Lung microvascular endothelial cell (primary cell): Measurements from ENCODE around the gene ZNF19. TPM values are rescaled to one million over a fixed set of nuclear protein-coding genes. Genes with fewer than 3 reads are reported as not detected.

Source experiments
- DNase-seq, 2 donors: peaks; one replicate each; pipeline versions ENCODE4 v3.0.0 to v3.0.0-alpha.2; 2010; ENCODE audit warnings: low read depth in 2 of 2
- total RNA-seq: library from RNA; depleted of rRNA; stranded (reverse); fragments of >200 nt; gene quantifications from 2 replicates; pipeline ENCODE4 v1.2.1, GENCODE V29; 2014

ZNF19 gene
- total RNA-seq, 1 donor from 2014 or later, result 1.2 TPM

DNA sequence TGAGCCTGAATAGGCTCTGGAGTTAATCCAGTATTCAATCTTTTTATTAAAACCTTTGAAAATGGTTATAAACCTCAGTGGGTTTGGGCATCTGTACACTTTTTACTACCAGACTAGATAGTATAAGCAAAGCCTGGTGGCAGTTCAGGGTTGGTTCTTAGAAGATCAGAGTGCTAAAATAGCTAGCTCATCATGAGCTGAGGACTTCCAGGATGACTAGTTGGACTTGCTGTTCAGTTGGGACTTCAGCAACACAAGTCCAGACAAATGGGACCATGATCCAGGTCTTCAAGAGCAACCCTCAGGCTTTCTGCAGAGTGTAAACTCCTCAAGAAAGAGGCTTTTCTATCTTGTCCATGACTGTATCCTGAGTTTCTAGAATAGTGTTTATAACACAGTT is 1.2 kb upstream of the ZNF19 start:
- no peak for DNase-seq

DNA sequence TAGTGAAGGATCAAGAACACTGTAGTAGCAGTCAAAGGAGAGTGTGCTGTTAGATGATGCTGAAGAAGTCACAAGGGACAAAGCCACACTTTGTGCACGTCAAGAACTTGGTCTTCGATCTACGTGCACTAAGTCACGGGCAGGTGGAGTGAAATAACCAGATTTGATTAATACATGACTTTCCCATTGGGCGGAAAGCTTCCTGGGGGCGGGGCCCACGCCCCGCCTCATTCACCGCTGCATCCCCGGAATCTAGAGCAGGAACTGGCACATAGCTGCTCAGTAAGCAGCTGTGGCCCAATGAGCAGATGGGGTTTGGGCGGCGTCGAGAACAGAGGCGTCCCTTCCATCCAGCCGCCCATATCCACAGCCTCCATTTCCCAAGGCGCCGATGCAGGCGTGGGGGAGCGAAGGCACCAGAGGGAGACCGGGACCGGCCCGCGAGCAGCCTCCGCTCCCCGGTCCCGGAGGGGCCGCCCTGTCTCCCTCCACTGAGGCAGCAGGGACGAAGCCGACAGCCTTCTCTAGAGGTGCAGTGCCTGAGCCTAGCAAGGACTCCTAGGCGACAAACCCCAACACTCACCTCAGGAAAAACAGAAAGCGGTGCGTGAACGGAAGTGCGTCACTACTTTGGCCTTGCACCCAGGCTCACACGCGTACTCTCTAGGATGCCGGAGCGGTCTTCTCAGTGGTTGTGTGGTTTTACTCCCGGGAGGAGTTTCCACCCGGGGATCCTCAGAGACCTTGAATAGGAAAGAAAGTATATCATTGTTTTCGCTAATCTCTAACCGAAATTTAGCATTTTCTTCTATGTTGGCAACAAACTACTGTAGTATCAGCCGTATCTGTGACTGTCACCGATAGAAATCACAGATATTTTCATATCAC is 4.9 kb downstream of the ZNF19 start:
- DNase-seq, result peak; percentile 94 to 96

DNA sequence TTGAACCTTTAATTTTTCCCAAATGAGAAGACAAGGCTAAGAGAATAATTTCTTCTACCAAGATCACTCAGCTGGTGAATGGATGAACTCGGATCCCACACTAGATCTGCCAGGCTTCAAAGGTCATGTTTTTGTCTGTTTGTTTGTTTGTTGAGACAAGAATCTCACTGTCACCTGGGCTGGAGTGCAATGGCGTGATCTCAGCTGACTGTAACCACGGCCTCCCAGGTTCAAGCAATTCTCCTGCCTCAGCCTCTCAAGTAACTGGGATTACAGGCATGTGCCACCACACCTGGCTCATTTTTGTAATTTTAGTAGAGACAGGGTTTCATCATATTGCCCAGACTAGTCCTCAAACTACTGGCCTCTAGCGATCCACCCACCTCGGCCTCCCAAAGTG is 6.6 kb downstream of the ZNF19 start:
- DNase-seq, result no peak

DNA sequence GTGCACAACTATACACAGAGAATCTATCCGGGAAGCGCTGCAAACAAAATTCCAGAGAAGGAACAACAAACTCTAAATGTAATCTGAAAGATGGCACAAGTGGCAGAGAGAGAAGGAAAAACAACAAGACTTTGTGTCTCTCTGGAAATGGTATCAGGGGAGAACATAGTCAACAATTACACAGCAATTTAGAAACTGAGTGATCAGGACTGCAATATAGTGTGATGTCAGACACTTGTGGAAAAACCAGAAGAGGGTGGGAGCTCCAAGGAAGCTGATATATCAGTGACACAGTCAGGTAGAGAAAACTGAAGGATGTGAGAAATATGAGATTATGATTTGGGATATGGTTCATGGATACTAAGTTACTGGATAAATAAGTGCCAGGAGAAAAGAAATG is 8.2 kb downstream of the ZNF19 start:
- DNase-seq, result no peak

DNA sequence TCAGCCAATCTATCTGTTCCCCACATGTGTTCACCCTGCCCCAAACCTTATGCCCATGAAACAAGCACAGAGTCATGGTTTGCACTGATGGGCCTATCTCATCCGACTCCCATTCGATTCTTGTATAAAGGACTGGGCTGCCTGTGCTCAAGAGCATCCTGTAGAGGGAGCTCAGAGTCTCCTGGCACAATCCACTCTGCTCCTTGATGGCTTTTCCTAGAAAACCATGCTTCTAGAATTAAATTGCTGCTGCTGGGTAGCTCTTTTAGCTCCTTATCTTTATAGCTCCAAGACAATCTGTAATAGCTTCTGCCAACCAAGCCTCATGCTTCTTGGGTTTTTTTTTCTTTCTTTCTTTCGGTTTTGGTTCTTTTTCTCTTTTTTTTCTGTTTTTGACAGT is 9.7 kb downstream of the ZNF19 start:
- DNase-seq, result peak; percentile 33 to 41

DNA sequence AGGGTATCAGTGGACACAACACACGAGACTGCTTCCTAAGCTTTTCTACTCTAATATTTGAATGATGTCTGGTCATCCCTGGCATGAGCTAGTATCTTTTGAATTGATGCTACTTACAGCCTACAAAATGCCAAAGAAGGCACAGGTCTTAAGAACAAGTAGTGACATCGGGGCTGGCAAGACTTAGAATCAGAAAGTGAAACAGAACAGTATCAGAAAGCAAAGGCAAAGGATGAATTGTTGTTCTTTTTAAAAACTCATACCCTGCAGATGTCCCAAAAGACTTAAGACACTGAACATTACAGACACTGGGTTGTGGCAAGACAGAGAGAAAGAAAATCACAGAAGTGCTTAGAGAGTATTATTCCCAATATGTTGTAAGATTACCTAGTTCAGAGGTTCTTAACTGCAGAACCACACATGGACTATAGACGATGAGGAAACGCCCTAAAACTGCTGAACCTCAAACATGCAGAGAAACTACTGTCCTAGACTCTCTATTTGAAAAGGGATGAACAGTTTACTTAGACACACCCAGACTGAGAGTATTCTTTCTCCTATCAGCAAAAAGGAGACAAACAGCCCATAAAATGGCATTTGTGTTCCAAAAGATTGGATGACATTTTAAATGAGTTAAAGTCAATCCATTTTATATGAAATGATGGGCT is 12.5 kb downstream of the ZNF19 start:
- DNase-seq, result no peak

DNA sequence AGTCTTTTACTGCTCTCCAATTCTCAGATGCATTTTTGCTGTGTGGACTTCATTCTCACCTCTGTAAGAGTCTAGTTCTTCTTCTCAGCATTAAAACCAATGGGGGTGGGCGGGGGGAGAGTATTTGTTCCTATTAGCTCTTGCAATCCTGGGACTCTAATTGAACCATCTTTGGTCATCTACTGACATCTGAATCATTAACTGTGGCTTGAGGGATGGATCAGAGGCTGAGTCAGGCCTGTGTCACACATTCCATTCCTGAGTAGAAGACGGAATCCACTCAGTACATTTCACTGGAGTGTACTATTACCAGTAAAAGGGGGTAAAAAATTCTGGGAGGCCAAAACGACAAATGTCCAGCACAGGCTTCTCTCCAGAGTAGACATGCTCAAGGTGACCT is 14.3 kb downstream of the ZNF19 start:
- peak in 1 of 2 donors; percentile 49 for DNase-seq

DNA sequence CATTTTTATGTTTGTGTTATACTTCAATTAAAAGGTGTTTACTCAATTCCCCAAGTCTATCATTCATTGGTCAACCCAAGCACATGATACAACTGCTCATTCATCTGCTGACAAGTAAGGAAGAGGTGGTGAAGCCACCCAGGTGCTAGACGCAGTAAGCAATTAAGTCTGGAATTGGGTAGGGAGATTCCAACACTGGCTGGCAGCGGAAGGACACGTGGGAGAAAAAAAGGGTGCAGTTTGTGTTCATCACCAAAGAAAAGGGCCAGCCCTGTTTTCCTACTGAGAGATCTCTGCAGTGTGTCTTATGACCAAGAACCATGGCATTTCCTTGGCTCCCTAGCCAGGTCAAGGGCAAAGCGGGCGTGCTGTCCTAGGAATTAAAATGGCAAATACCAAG is 15.2 kb downstream of the ZNF19 start:
- DNase-seq, result no peak

DNA sequence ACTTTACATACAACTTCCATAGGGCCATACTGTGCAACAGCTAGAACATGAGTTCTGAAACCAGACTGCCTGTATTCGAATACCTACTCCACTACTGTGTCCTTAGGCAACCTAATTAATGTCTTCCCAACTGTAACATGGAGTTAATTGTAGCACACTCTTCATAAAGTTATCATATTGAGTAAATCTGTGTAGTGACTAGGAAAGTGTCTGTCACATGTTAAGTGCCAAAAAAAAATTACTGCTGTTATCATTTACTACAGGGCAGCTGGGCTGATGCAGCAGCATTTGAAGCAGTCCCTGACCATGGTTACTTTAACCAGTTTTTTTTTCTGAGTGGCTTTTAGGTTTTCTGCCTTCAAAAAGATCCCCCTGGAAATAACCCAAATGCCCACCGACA is 16.2 kb downstream of the ZNF19 start:
- no peak for DNase-seq

DNA sequence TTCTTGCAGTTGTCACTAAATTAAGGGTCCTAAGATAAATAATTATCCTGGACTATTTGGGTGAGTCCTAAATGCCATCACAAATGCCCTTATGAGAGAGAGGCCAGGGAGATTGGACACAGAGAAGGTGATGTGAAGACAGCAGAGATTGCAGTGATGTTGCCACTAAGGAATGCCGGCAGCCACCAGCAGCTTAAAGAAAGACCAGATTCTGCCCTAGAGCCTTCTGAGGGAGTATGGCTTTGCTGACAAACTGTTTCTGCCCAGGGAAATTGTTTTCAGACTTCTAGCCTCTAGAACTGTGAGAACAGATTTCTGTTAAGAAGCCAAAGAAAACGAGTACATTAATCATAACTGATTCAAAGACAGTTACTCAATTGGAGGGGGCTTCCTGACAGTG is 17.1 kb downstream of the ZNF19 start:
- DNase-seq, result no peak

DNA sequence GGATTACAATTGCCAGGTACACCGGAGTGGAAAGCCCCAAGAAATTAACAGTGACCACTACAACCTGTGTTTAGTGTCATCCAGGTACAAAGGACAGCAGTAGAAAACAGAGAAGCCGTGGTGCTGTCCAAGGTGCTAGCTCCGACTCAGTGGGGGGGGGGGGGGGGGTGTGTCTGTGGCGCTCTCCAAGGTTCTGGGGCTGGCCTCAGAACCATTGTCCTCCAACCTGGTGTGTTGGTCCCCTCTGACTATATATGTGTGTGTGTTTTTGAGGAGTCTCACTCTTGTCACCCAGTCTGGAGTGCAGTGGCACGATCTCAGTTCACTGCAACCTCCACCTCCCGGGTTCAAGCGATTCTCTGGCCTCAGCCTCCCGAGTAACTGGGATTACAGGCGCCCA is 21.3 kb downstream of the ZNF19 start:
- peak; percentile 41 to 62 for DNase-seq

DNA sequence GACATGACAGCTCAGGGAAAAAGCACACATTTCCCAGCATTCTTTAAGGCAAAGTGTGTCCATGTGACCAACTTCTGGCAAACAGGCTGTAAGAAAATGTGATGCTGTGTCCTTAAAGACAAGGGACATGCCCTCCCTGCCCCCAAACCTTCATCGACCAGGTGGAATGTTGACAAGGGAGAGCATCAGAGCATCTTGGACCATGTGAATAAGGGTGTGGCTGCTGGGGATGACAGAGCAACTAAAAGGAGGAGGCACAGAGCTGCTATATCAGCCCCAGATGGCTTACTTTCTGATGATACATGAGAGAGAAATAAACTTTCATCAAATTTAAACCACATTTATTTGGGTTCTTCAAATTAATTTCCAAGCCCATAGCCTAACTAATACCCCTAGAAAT is 24.9 kb downstream of the ZNF19 start:
- DNase-seq, result no peak

DNA sequence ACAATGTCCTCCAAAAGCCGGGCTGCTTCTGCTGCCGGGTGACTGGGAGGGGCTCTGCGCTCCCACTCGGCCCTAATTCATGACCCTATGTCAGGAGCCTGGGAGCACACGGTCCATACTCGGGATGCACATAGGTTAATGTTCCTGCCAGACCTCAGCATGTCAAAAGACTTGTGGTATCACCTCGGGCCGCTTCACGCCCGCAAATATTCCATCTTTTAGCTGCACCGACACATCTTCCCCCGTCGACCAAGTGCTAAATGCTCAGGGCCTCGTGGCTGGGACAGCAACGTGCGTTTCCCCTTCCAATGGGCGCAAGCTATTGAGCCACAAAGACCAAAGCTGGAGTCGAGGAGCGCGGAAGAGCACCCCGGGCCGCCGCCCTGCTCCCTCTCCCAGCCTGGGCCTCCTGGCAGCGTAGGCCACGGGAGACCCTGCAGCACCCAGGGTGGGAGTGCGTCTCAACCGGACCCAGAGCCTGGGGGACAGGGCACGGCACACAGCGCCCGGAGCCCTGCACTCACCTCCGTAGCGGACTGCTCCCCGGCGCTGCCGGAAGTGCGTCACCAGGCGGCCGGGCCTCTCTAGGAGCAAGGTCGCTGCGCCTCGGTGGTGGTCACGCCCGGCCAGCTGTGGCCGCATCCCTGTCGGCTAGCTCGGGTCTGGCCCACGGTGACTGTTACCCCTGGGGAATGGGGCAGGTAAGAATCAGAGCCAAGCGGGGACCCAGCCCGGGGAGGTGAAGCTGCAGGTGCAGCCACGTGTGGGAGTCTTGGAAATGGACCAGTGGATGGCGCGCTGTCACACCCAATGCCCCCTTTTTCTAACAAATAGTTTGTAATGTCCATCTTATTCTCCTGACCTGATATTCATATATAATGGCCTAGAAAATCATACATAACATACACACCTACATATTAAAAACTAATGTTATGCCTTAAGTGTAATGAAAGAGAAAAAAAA is 27.2 kb downstream of the ZNF19 start, which contains the start of gene ZNF23:
TSS of gene ZNF23 (minus strand) at position 562 of the 963 bp plus-strand sequence. CDS start 5,451 bp downstream, outside the sequence.
- DNase-seq, result peak; percentile 82 to 83

DNA sequence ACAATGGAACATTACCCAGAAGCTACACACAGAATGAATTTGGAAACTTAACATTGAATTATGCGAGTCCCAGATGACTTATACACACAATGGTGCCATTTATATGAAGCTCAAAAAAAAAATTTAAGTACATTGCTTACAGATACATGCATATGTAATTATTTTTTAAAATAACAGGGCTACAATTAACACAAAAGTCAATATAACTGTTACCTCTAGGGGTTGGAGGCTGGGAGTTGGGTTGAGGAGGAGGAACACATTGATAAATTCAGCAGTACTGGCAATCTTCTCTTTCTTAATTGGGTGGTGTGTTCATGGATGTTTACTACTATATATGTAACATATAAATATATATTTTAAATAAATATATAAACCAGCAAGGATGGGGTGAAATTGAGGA is 28.2 kb downstream of the ZNF19 start:
- DNase-seq, result no peak

DNA sequence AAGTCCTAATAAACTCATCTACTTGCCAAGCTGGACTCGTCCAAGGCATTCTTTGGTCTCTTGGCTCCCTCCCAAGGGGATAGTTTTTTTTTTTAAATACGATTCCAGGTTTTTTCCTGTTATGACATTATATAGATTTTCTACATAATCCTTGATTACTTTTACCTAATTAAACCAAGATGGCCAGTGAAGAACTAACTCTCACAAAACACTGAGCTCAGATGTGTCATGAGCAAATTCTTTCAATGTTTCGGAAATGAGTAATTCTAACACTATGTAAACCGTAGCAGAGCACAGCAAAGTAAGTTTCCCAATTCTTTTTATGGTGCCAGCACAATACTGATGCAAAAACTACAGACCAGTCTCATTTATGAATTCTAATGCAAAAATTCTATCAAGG is 28.9 kb downstream of the ZNF19 start:
- DNase-seq, result peak; percentile 30 to 72

DNA sequence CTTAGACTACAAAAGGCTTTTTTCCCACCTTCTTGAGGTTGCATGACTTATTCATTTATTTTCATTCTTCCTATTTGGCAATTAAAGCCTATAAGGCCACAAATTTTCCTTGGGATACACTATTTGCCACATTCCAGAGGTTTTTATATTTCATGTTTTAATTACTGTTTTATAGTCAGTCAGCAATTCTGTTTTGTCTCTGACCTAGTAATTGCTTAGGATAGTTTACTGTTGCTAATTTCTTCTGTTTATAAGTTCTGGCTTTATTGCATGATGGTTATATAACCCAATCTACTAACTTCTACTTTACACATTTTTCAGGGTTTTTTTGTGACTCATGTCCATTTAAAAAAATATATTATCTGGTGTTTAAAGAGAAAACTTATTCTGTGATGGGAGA is 29.6 kb downstream of the ZNF19 start:
- DNase-seq, result no peak

DNA sequence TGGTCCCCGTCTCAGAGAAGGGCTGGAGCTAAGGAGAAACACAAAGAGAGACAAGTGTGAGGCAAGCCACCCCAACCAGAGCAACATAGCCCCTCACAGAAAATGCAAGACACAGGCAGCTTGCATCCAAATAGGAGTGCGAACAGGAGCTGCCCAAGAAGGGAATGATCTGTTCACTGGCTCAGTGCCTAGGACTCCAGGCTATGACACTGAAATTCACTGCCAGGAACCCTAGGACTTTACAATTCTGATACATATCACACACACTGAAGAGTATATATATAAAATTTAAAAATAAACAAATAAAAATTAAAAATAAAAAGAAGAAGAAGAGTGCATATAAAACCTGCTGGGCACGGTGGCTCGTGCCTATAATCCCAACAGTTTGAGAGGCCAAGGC is 32.3 kb downstream of the ZNF19 start:
- no peak for DNase-seq

DNA sequence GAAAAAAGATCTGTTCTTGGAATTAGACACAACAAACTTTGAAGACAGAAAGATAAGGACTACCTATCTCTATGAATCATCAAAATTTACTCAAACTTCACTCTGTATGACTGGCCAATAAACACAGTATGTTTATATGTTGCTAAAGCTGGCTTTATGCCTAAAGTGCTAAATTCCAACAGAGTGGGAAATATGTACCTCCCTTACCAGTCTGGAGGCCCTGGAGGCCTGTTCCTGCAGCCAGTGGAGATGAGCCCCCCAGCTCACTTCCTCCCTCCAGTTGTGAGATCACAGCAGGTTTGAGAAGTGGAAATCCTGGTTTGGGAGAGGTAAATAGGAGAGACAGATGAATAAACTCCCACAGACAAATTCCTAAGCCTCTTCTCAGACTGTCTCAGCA is 36.1 kb downstream of the ZNF19 start:
- DNase-seq, result no peak

DNA sequence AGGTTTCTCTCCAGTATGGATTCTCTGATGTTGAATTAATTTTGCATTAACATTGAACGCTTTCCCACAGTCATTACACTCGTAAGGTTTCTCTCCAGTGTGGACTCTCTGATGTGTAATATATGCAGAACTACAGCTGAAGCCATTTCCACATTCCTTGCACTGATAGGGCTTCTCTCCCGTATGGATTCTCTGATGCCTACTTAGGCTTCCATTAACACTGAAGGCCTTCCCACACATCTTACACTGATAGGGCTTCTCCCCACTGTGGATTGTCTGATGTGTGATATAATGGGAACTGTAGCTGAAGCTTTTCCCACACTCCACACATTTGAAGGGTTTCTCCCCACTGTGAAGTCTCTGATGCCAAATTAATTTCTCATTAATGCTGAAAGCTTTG is 40.1 kb downstream of the ZNF19 start:
- DNase-seq, result peak in 1 of 2 donors; percentile 5

DNA sequence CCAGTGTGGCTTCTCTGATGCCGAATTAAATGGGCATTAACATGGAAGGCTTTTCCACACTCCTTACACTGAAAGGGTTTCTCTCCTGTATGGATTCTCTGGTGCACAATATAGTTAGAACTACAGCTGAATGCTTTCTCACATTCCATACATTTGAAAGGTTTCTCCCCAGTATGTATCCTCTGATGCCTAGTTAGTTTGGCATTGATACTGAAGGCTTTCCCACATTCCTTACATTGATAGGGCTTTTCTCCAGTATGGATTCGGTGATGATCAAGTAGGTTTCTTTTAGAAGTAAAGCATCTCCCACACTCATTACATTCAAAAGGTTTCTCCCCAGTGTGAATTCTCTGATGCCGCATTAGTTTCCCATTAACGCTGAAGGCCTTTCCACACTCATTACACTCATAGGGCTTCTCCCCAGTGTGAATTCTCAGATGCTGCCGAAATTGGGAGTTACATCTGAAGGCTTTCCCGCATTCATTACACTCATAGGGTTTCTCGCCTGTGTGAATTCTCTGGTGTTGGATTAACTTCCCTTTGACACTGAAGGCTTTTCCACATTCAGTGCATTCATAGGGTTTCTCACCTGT is 40.8 kb downstream of the ZNF19 start:
- DNase-seq, result no peak

DNA sequence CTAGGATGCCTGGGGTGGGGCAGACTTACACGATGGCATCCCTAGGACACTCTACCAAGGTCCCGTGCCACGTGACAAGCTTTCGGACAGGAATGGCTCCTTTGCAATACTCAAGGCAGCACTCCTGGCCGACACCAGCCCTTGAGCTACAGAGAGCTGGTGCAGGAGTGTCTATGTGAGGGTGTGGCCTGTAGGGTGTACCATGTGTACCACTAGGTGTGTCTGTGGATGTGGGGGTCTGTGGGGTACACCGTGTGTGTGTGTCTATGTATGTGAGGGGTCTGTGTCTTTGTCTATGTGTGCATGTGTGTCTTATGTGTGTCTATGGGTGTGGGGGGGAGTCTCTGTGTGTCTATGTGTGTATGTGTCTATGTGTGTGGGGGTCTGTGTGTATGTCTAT is 45.4 kb downstream of the ZNF19 start:
- DNase-seq, result no peak
